Germinal center (tissue), 1 donor: Measurements from ENCODE around the gene KYAT1.

Experiments
- DNase-seq: peaks from one replicate; pipeline ENCODE4 v3.0.0; 2012; ENCODE audit warnings: mixed read lengths, low spot score

Gene KYAT1

GRCh38 chr9:128881884-128882676 is at the start of gene KYAT1, which contains the start of gene LRRC8A:
Gene KYAT1, minus strand, starts transcription at chr9:128881950. Its CDS starts 36,545 bp downstream, at chr9:128845405.
Gene LRRC8A, plus strand, starts transcription at chr9:128882133. Its CDS starts 25,032 bp downstream, at chr9:128907165.
- DNase-seq: peak; percentile 94

GRCh38 chr9:128929560-128929959 is 47.8 kb upstream of the KYAT1 start:
- no peak for DNase-seq

GRCh38 chr9:128928624-128929023 is 46.9 kb upstream of the KYAT1 start:
- DNase-seq: no peak

- DNase-seq: peak; percentile 67
These were observed 46.1 kb upstream of the KYAT1 start for GRCh38 chr9:128927731-128928411.

- no peak for DNase-seq
These were observed 41.7 kb upstream of the KYAT1 start for GRCh38 chr9:128923493-128923883.

- DNase-seq: no peak
These were observed 40.4 kb upstream of the KYAT1 start for GRCh38 chr9:128921881-128922763.

- no peak for DNase-seq
These were observed 38.8 kb upstream of the KYAT1 start, which contains the start of gene PHYHD1 for GRCh38 chr9:128920381-128921058. Gene PHYHD1, plus strand, starts transcription at chr9:128920982. Its CDS starts 1,342 bp downstream, at chr9:128922324.

GRCh38 chr9:128919402-128920089 is 37.8 kb upstream of the KYAT1 start:
- DNase-seq: no peak

GRCh38 chr9:128918921-128919320 is 37.2 kb upstream of the KYAT1 start:
- no peak for DNase-seq

- no peak for DNase-seq
These were observed 35.5 kb upstream of the KYAT1 start for GRCh38 chr9:128917151-128917849.

- no peak for DNase-seq
These were observed 35.0 kb upstream of the KYAT1 start for GRCh38 chr9:128916745-128917144.

- no peak for DNase-seq
These were observed 34.5 kb upstream of the KYAT1 start for GRCh38 chr9:128916204-128916603.

GRCh38 chr9:128913995-128914772 is 32.4 kb upstream of the KYAT1 start:
- no peak for DNase-seq

- no peak for DNase-seq
These were observed 31.5 kb upstream of the KYAT1 start for GRCh38 chr9:128913048-128913900.

- DNase-seq: no peak
These were observed 30.6 kb upstream of the KYAT1 start for GRCh38 chr9:128912270-128912853.

- no peak for DNase-seq
These were observed 29.8 kb upstream of the KYAT1 start for GRCh38 chr9:128911529-128912035.

GRCh38 chr9:128910906-128911305 is 29.2 kb upstream of the KYAT1 start:
- no peak for DNase-seq

- no peak for DNase-seq
These were observed 28.1 kb upstream of the KYAT1 start for GRCh38 chr9:128909859-128910258.
